ENCODE results near the gene ATP2C2.

GRCh38 chr16:84453061-84453752 lies 84.9 kb downstream of the ATP2C2 start:
- TF ChIP-seq SP1 (IDR thresholded peaks at IDR 0.05) (no peak), BHLHE40 (IDR thresholded peaks at IDR 0.05; ENCODE audit: borderline replicate concordance) (no peak), FOXA1 (IDR thresholded peaks at IDR 0.05) (no peak), ARNT (IDR thresholded peaks at IDR 0.05) (no peak), FOXM1 (IDR thresholded peaks at IDR 0.05; ENCODE audit: borderline replicate concordance) (no peak), SUZ12 (IDR thresholded peaks at IDR 0.05) (no peak), CTBP1 (IDR thresholded peaks at IDR 0.05; ENCODE audit: borderline replicate concordance) (no peak), ELF4 (IDR thresholded peaks at IDR 0.05) (no peak), HDGF (IDR thresholded peaks at IDR 0.05; ENCODE audit: borderline replicate concordance) (no peak)
- TF ChIP-seq, protein P1, sequence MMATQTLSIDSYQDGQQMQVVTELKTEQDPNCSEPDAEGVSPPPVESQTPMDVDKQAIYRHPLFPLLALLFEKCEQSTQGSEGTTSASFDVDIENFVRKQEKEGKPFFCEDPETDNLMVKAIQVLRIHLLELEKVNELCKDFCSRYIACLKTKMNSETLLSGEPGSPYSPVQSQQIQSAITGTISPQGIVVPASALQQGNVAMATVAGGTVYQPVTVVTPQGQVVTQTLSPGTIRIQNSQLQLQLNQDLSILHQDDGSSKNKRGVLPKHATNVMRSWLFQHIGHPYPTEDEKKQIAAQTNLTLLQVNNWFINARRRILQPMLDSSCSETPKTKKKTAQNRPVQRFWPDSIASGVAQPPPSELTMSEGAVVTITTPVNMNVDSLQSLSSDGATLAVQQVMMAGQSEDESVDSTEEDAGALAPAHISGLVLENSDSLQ (IDR thresholded peaks at IDR 0.05), result no peak
